HG02798 (cell line): ENCODE measurements around the gene ADM.
"Not testable (repeated sequence)": the region's sequence is repeated elsewhere in the genome, so short reads cannot be mapped to it uniquely, and the experiment has no call there.

Source experiments
- ATAC-seq: cut with Tn5 transposase; IDR thresholded peaks from one replicate; pipeline ENCODE4 v1.9.1; 2021; ENCODE audit warnings: mild to moderate bottlenecking; ENCODE audit not compliant: unreplicated experiment, poor library complexity

The ADM gene, protein sequence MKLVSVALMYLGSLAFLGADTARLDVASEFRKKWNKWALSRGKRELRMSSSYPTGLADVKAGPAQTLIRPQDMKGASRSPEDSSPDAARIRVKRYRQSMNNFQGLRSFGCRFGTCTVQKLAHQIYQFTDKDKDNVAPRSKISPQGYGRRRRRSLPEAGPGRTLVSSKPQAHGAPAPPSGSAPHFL

DNA sequence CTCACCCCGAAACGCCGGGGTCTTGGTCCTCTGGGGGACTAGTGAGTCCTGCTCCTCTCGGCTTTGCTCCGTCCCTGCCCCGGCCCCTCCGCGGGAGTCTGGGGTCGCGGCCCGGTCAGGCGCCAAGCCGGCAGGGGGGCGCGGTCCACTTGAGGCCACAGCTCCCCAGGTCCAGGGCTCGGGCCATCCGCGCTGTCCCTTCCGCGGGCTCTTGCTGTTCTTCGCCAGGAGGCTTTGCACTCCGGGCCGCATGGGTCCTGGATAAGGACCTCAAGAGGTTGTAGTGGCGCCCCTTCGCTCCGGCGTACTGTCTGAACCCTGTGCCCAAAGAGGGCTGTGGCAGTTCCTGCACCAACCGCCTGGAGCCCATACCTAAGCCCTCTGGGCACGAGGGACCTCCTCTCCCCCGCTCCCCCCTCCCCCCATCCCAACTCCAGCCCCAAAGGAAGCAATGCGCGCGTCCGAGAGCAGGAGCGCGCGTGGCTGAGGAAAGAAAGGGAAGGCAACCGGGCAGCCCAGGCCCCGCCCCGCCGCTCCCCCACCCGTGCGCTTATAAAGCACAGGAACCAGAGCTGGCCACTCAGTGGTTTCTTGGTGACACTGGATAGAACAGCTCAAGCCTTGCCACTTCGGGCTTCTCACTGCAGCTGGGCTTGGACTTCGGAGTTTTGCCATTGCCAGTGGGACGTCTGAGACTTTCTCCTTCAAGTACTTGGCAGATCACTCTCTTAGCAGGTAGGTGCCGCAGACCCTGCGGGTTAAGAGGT lies at the start of gene ADM:
Gene ADM, plus strand, starts transcription at position 579 of the 767 bp plus-strand sequence. CDS start 628 bp downstream, outside the sequence.
- no peak for ATAC-seq

DNA sequence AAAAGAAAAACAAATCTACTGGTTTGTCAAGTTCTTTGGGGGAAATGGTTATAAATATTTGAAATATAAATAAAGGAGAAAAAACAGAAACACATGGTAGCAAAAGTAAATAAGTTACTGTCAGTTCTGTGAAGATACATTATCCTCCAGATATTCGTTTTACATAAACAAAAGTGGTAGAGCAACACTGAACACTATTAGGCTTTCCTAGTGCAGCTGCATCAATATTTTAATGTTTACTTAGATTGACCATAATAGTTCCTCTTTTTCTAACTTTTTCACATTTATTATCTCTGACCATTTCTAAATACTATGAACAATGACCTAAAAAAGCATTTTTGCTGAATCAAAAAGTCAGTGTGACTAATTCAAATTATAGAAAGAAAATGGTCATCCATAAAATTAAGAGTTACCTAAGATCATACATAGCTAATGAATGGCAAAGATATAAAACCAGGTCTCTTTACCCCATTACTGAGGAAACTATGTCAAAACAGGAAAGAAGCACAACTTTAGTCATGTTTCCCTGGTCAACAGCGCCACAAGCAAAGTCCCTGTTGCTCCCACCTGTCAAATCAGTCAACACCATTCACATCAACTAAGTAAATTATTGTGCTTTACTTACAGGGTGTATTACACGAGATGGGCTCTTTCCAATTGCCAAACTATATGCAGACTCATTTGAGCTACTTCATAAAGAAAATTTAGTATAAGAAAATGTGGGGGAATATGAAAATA lies 49.3 kb upstream of the ADM start:
- ATAC-seq: no peak

- no peak for ATAC-seq
These were observed 47.4 kb upstream of the ADM start for GRCh38 chr11:10257478-10257877.

GRCh38 chr11:10261821-10262220 lies 43.1 kb upstream of the ADM start:
- no peak for ATAC-seq

GRCh38 chr11:10263929-10264328 lies 40.9 kb upstream of the ADM start:
- no peak for ATAC-seq

- ATAC-seq: not testable (repeated sequence)
These were observed 40.2 kb upstream of the ADM start for GRCh38 chr11:10264716-10265115.

GRCh38 chr11:10265936-10266335 lies 38.9 kb upstream of the ADM start:
- no peak for ATAC-seq

- no peak for ATAC-seq
These were observed 37.1 kb upstream of the ADM start for GRCh38 chr11:10267821-10268220.

GRCh38 chr11:10268746-10269488 lies 36.0 kb upstream of the ADM start:
- no peak for ATAC-seq

DNA sequence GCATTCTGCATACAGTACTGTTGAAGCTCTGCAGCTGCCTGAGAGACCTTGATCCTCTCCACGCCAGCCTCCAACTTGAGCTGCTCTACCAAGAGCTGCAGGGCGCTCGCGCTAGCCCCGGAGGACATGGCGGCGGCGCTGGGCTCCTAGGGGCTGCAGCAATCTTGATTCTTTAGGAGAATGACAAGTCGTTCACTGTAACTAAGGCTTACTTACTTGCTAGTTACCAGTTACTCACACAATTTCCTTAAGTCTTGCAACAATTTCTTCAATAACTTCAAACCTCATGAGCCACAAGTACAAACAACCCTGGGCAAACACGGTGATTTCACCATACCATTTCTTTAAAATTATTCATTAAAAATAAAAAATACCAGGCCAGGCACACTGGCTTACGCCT lies 32.7 kb upstream of the ADM start:
- ATAC-seq: no peak

DNA sequence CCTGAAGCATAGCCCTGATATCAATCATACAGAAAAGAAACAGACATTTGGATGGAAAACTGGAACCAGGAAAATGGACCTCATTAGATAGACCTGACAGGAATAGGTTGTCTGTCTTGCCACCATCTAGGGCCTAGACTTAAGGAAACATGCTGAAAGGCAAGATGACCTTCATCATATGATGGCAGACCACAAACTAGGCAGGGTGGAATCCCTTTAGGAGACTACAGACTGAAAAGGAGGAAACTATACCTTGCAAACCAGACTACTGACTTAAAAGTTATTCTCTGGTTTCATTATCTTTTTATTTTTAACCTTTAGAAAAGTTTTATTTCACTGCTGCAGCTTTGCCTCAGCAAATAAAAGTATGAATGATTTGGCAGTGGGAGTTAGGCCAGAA lies 31.1 kb upstream of the ADM start:
- no peak for ATAC-seq

GRCh38 chr11:10274726-10275125 lies 30.1 kb upstream of the ADM start:
- no peak for ATAC-seq

DNA sequence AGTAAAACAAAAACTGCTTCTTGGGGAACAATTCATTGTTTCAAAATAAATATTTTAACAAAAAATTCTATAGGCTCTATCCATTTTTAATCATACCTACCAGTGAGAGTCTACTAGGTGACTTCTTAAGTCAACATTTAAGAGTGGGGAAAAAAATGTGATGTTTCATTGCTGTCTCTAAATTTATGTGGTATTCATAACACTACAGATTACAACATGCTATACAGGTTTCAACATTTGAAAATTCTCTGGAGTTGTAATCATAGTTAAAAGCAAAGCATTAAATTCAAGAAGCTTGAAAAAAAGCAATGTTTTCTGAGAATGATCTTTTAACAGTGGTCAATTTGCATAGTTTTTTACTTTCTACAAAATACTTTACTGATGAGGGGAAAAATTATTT lies 29.2 kb upstream of the ADM start:
- ATAC-seq: no peak

- ATAC-seq: no peak
These were observed 22.8 kb upstream of the ADM start for GRCh38 chr11:10282117-10282516.

DNA sequence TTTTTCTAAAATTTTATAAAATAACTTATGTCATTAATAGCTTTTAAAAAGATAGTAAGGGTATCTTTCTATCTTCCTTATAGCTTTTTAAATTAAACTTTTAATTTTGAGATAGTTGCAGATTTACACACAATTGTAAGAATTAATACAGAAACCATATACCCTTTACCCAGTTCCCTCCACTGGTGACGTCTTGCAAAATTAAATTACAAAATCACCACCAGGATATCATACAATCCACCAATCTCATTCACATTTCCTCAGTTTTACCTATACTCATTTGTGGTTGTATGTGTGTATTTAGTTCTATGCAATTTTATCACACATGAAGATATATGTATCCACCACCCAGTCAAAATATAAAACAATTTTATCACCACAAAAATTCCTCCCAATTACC lies 20.9 kb upstream of the ADM start:
- no peak for ATAC-seq

DNA sequence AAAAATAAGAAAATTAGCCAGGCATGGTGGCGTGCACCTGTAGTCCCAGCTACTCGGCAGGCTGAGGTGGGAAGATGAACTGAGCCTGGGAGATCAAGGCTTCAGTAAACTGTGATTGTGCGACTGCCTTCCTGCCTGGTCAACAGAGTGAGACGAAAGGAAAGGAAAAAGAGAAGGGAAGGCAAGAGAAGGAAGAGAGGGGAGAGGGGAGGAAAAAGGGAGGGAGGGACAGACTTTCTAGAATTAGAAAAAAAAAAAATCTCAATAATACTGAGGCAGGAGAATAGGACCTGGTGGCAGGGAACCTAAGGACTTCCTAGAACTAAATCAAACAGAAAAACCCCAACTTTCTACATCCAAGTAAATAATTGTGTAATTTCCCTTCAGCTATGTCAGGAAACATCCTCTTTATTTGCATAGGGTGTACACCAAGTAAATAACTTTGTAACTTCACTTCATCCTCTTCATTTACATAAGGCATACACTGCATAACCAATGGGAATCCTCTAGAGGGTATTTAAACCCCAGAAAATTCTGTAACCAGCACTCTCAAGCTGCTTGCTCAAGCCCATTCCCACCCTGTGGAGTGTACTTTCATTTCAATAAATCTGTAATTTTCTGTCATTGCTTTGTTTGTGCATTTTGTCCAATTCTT lies 19.6 kb upstream of the ADM start:
- ATAC-seq: no peak

DNA sequence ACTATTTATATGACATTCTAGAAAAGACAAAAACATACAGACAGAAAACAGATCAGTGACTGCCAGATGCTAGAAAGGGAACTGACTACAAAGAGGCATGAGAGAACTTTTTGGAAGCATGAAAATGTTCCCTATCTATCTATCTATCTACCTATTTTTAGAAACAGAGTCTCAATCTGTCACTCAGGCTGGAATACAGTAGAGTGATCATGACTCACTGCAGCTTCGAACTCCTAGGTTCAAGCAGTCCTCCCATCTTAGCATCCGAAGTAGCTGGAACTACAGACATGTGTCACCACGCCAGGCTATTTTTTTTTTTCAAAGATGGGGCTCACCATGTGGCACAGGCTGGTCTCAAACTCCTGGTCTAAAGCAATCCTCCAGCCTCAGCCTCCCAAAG lies 17.7 kb upstream of the ADM start:
- ATAC-seq: no peak

- ATAC-seq: no peak
These were observed 16.8 kb upstream of the ADM start for GRCh38 chr11:10287766-10288715.
